ENCODE measurements around the gene PAM.

PAM gene

DNA sequence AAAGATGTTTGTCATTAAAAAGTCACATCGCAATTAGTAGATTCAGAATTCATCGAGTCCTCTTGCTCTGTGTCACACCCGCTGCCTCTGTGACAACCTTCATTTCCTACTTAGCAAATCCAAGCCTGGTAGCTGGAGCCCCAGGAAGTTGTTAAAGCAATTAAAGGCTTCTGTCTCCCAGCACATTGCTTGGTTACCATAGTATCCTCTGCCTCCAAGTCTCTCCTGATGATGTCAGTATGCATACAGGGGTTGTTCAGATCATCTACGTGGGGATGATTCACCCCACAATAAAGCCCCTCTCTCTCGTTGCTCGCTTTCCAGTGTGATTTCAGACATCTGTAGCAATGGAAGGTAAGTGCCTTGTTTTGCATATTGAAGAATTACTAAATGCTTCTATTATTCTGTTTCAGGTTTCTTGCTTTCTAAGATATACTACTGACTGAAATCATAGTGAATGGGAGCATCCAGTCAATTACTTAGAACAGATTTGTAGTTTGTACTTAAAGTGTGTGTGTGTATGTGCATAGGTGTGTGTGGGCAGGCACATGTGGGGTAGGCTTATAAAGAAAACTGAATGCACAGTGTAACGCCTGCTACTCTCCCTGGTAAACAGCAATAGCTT, 52.9 kb downstream of the PAM start:
- no peaks in the 10 kb centered on the region for H3K9me3 ChIP-seq (ENCODE audit: insufficient read depth, low read length)
- H3K9me2 ChIP-seq (replicated peaks; ENCODE audit: insufficient read depth, low read length) = no peaks in the 10 kb centered on the region
- H3F3A ChIP-seq (ENCODE audit: insufficient read depth) = no peaks in the 10 kb centered on the region
- TF ChIP-seq, protein P1, sequence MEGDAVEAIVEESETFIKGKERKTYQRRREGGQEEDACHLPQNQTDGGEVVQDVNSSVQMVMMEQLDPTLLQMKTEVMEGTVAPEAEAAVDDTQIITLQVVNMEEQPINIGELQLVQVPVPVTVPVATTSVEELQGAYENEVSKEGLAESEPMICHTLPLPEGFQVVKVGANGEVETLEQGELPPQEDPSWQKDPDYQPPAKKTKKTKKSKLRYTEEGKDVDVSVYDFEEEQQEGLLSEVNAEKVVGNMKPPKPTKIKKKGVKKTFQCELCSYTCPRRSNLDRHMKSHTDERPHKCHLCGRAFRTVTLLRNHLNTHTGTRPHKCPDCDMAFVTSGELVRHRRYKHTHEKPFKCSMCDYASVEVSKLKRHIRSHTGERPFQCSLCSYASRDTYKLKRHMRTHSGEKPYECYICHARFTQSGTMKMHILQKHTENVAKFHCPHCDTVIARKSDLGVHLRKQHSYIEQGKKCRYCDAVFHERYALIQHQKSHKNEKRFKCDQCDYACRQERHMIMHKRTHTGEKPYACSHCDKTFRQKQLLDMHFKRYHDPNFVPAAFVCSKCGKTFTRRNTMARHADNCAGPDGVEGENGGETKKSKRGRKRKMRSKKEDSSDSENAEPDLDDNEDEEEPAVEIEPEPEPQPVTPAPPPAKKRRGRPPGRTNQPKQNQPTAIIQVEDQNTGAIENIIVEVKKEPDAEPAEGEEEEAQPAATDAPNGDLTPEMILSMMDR (IDR thresholded peaks at IDR 0.05; ENCODE audit: insufficient read depth, low read length, poor library complexity, severe bottlenecking) = no peak
- TF ChIP-seq EZH2phosphoT487 (conservative IDR thresholded peaks at IDR 0.05; ENCODE audit: low read length) = no peak
- no peak overlapping the region for H2AFZ ChIP-seq (ENCODE audit: low read depth, low read length, severe bottlenecking)
- no peak overlapping the region for H3K9ac ChIP-seq (ENCODE audit: low read length)
- H3K4me2 ChIP-seq (ENCODE audit: low read depth, low read length, poor library complexity, severe bottlenecking) = no peak overlapping the region
- H3K79me2 ChIP-seq (ENCODE audit: insufficient read depth, low read length) = no peaks in the 10 kb centered on the region
- H3K36me3 ChIP-seq (ENCODE audit: low read length) = no peaks in the 10 kb centered on the region
- H3K27ac ChIP-seq (ENCODE audit: low read depth, low read length) = no peak overlapping the region
- no peak overlapping the region for H3K4me3 ChIP-seq (ENCODE audit: insufficient read depth, low read length, poor library complexity, severe bottlenecking)
- no peaks in the 10 kb centered on the region for H4K20me1 ChIP-seq (ENCODE audit: low read depth, low read length)
- no peaks in the 10 kb centered on the region for H3K27me3 ChIP-seq (ENCODE audit: low read length)

GRCh38 chr5:102809033-102809432, 53.9 kb downstream of the PAM start:
- Histone ChIP-seq H2AFZ (ENCODE audit: low read depth, low read length, severe bottlenecking) (no peak overlapping the region), H3K27me3 (ENCODE audit: low read length) (no peaks in the 10 kb centered on the region)

DNA sequence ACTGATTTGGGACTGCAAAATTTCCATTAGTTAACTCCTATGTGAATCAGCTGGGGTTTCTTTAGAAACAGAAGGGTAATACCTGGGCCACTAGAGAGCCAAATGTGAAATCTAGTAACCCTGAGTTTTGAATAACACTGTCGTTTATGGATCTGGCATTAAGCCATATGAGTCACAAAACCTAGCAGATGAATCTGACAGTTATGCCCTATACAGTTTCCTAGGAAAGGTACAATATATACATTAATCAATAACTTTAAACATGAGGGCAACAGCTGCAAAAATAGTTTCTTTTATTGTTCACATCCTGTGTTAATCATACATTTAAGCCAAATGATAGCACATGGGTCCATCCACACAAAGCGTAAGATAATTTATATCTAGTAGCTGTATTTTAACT, 56.9 kb downstream of the PAM start:
- Histone ChIP-seq H3K36me3 (ENCODE audit: low read length) (no peaks in the 10 kb centered on the region), H2AFZ (ENCODE audit: low read depth, low read length, severe bottlenecking) (no peak overlapping the region), H3F3A (ENCODE audit: insufficient read depth) (no peaks in the 10 kb centered on the region), H3K79me2 (ENCODE audit: insufficient read depth, low read length) (no peaks in the 10 kb centered on the region), H4K20me1 (ENCODE audit: low read depth, low read length) (no peaks in the 10 kb centered on the region), H3K4me3 (ENCODE audit: insufficient read depth, low read length, poor library complexity, severe bottlenecking) (no peak overlapping the region), H3K9me2 (replicated peaks; ENCODE audit: insufficient read depth, low read length) (no peaks in the 10 kb centered on the region), H3K4me2 (ENCODE audit: low read depth, low read length, poor library complexity, severe bottlenecking) (no peak overlapping the region), H3K27ac (ENCODE audit: low read depth, low read length) (no peak overlapping the region), H3K9me3 (ENCODE audit: insufficient read depth, low read length) (no peaks in the 10 kb centered on the region), H3K9ac (ENCODE audit: low read length) (no peak overlapping the region), H3K27me3 (ENCODE audit: low read length) (no peaks in the 10 kb centered on the region)
- TF ChIP-seq, protein P1 (IDR thresholded peaks at IDR 0.05; ENCODE audit: insufficient read depth, low read length, poor library complexity, severe bottlenecking) = no peak
- TF ChIP-seq EZH2phosphoT487 (conservative IDR thresholded peaks at IDR 0.05; ENCODE audit: low read length) = no peak

More at GRCh38 chr5:102809033-102809432, 53.9 kb downstream of the PAM start:
- Histone ChIP-seq H3K4me3 (ENCODE audit: insufficient read depth, low read length, poor library complexity, severe bottlenecking) (no peak overlapping the region), H3K9me3 (ENCODE audit: insufficient read depth, low read length) (no peaks in the 10 kb centered on the region), H3K4me2 (ENCODE audit: low read depth, low read length, poor library complexity, severe bottlenecking) (no peak overlapping the region), H3K36me3 (ENCODE audit: low read length) (no peaks in the 10 kb centered on the region), H4K20me1 (ENCODE audit: low read depth, low read length) (no peaks in the 10 kb centered on the region), H3K27ac (ENCODE audit: low read depth, low read length) (no peak overlapping the region), H3F3A (ENCODE audit: insufficient read depth) (no peaks in the 10 kb centered on the region), H3K9me2 (replicated peaks; ENCODE audit: insufficient read depth, low read length) (no peaks in the 10 kb centered on the region), H3K79me2 (ENCODE audit: insufficient read depth, low read length) (no peaks in the 10 kb centered on the region), H3K9ac (ENCODE audit: low read length) (no peak overlapping the region)
- no peak for TF ChIP-seq EZH2phosphoT487 (conservative IDR thresholded peaks at IDR 0.05; ENCODE audit: low read length)
- TF ChIP-seq, protein P1 (IDR thresholded peaks at IDR 0.05; ENCODE audit: insufficient read depth, low read length, poor library complexity, severe bottlenecking) = no peak
